ENCODE measurements around the gene EYA4.
"Not testable (repeated sequence)": the region's sequence is repeated elsewhere in the genome, so short reads cannot be mapped to it uniquely, and the experiment has no call there.

EYA4 gene

DNA sequence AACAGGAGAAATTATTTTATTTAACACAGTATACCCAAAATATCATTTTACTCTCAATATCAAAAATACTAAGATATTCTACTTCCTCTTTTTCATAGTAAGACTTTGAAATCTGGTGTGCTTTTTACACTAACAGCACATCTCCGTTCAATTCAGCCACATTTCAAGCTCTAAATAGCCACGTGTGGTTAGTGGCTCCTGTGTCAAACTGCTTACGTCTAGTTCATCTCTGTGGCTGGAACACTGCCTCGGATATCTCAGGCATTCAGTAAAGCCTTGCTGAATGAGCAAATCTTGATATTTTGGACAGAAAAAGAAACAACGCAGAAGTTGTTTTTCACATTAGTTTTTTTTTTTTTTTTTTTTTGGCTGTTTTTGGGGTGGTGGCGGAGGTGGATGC is 136.1 kb downstream of the EYA4 start:
- no peak for DNase-seq
- in situ Hi-C loops (cut with HindIII; ENCODE audit: low pct_ligation_motif_present, low pct_unique_long_range_greater_than_20kb, low sequenced_read_pairs), result no loop called here

DNA sequence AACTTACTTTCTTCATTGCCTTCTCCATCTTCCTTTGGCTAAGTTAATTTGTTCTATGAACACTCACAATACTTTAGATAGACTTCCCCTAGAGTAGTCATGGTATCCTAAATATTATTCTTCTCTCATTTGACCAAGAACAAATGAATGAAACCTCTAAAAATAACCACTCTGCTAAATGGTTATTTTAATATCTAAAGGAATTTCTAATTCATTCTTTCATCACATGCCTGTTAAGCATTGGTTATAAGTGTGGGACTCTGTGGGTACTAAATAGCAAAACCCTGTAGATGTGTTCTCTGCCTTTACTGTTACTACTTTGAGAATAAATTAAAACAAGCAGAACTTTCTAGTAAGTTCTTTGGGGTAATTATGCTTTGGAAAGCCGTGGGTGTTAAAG is 138.9 kb downstream of the EYA4 start:
- DNase-seq, result no peak
- in situ Hi-C loops (cut with HindIII; ENCODE audit: low pct_ligation_motif_present, low pct_unique_long_range_greater_than_20kb, low sequenced_read_pairs), result no loop called here

DNA sequence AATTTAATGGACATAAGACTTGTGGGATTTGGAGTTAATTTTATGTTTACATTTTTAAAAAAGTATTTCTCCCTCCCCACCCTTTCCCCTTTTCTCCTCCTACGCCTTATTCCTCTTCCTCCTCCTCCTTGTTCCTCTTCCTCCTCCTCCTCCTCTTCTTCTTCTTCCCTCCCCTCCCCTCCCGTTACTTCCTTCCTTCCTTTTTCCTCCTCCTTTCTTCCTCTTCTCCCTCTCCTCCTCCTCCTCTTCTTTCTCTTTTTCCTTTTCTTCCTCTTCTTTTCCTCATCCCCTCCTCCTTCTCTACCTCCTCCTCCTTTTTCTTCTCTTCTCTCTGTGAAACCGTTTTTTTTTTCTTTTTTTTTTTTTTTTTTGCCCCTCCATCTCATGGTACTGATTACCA is 139.6 kb downstream of the EYA4 start:
- no peak for DNase-seq
- in situ Hi-C loops (cut with HindIII; ENCODE audit: low pct_ligation_motif_present, low pct_unique_long_range_greater_than_20kb, low sequenced_read_pairs), result no loop called here

- in situ Hi-C loops (cut with HindIII; ENCODE audit: low pct_ligation_motif_present, low pct_unique_long_range_greater_than_20kb, low sequenced_read_pairs), result no loop called here
- no peak for DNase-seq
Observed at GRCh38 chr6:133388731-133389130, 147.6 kb downstream of the EYA4 start.

DNA sequence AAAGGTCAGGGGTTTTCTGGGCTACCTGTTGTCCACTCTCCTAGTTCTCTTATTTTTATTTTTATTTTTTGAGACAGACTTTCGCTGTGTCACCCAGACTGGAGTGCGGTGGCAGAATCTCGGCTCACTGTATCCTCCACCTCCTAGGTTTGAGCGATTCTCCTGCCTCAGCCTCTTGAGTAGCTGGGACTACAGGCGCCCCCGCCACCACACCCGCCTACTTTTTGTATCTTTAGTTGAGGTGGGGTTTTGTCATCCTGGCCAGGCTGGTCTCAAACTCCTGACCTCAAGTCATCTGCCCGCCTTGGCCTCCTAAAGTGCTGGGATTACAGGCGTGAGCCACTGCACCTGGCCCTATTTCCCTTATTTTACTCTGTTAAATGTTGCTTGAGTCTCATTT is 149.0 kb downstream of the EYA4 start:
- in situ Hi-C loops (cut with HindIII; ENCODE audit: low pct_ligation_motif_present, low pct_unique_long_range_greater_than_20kb, low sequenced_read_pairs), result no loop called here
- DNase-seq, result no peak

DNA sequence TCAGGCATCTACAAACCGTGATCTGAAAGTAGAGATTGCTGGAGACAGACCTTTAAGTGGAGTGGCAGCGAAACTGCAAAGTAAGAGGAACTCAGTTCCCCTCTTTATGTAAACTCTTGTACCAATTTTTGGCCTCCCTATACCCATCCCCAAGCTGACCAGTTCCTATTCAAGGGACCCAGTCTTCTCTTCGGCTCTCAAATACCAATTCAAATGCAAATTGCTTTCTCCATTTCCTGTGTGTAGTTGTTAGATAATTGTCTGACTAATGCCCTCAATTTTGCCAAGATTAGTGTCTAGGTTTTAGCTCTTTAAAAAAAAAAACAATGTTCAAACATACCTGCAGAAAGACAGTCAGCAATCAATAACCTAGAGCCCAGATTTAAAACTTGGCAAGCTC is 150.9 kb downstream of the EYA4 start:
- in situ Hi-C loops (cut with HindIII; ENCODE audit: low pct_ligation_motif_present, low pct_unique_long_range_greater_than_20kb, low sequenced_read_pairs), result no loop called here
- DNase-seq, result no peak

DNA sequence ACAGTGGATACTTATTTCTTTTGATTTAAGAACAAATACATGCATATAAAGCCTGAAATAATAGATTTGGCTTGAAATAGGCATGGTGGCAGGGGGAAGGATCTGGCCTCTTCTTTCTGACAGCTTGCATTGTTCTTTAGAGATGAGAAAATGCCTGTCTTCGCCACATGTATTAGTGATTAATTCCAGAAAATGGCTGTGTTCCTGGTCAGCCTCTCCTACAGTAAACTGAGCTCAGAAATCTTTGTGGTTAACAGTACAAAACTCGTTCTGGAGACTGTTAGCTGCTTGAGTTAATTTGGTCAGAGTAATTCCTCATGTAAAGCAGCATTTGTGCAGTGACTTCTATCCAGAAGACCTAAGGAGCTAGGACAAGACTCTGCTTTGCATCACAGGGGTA is 151.5 kb downstream of the EYA4 start:
- DNase-seq, result no peak
- in situ Hi-C loops (cut with HindIII; ENCODE audit: low pct_ligation_motif_present, low pct_unique_long_range_greater_than_20kb, low sequenced_read_pairs), result no loop called here

- no peak for DNase-seq
- in situ Hi-C loops (cut with HindIII; ENCODE audit: low pct_ligation_motif_present, low pct_unique_long_range_greater_than_20kb, low sequenced_read_pairs), result no loop called here
Observed at GRCh38 chr6:133393891-133394290, 152.7 kb downstream of the EYA4 start.

DNA sequence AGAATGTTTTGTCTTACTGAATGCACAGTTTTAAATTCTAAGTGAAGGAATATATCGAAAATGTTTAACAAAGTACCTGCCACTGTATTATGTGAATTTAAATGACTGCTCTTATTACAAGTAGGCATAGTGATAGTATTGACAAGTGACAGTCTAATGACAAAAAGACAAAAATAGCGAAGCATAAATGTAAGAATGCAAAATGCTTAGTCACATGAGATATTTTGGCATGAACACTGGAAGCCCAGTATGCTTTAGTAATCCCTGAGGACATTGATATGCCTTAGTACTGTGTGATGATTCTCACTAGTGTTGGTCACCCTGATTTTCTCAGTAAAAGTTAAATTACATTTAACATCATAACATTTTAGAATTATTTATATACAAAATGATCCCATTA is 153.5 kb downstream of the EYA4 start:
- in situ Hi-C loops (cut with HindIII; ENCODE audit: low pct_ligation_motif_present, low pct_unique_long_range_greater_than_20kb, low sequenced_read_pairs), result no loop called here

GRCh38 chr6:133396233-133396983 is 155.3 kb downstream of the EYA4 start:
- no peak for DNase-seq

More for the DNA sequence above, 153.5 kb downstream of the EYA4 start:
- no peak for DNase-seq

GRCh38 chr6:133396984-133397348 is 155.8 kb downstream of the EYA4 start:
- DNase-seq, result no peak
- in situ Hi-C loops (cut with HindIII; ENCODE audit: low pct_ligation_motif_present, low pct_unique_long_range_greater_than_20kb, low sequenced_read_pairs), result no loop called here

More at GRCh38 chr6:133396233-133396983, 155.3 kb downstream of the EYA4 start:
- in situ Hi-C loops (cut with HindIII; ENCODE audit: low pct_ligation_motif_present, low pct_unique_long_range_greater_than_20kb, low sequenced_read_pairs), result no loop called here

DNA sequence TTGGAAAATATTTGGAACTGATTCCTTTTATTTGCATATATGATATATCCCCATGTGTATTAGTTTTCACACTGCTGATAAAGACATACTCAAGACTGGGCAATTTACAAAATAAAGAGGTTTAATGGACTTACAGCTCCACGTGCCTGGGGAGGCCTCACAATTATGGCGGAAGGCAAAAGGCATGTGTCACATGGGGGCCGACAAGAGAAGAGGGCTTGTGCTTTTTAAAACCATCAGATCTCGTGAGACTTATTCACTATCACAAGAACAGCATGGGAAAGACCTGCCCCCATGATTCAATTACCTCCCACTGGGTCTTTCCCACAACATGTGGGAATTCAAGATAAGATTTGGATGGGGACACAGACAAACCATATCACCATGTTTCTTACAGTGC is 156.4 kb downstream of the EYA4 start:
- DNase-seq; in situ Hi-C loops (cut with HindIII; ENCODE audit: low pct_ligation_motif_present, low pct_unique_long_range_greater_than_20kb, low sequenced_read_pairs): not testable (repeated sequence)

- in situ Hi-C loops (cut with HindIII; ENCODE audit: low pct_ligation_motif_present, low pct_unique_long_range_greater_than_20kb, low sequenced_read_pairs), result no loop called here
- DNase-seq, result no peak
Observed at GRCh38 chr6:133399426-133399825, 158.3 kb downstream of the EYA4 start.

- DNase-seq, result no peak
- in situ Hi-C loops (cut with HindIII; ENCODE audit: low pct_ligation_motif_present, low pct_unique_long_range_greater_than_20kb, low sequenced_read_pairs), result no loop called here
Observed at GRCh38 chr6:133404151-133404550, 163.0 kb downstream of the EYA4 start.

DNA sequence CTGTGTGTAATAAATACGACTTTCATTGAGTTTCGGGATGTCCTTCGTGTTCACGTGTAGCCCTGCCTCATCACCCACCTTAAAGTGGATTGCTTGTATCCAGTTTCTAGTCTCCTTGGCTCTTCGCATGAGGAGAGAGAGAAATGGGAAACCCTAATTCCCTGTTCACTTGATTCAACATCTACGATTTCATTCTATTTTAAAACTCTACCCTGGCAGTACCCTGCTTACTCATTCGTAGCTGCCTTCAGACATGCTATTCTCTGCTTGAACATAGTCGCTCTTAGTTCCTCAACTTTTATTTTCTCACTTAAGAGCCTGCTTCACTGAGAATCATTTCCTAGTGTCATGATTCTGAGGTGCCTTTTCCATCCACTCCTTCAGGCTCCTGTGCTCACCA is 163.6 kb downstream of the EYA4 start:
- in situ Hi-C loops (cut with HindIII; ENCODE audit: low pct_ligation_motif_present, low pct_unique_long_range_greater_than_20kb, low sequenced_read_pairs), result no loop called here
- no peak for DNase-seq

- in situ Hi-C loops (cut with HindIII; ENCODE audit: low pct_ligation_motif_present, low pct_unique_long_range_greater_than_20kb, low sequenced_read_pairs), result no loop called here
- DNase-seq, result no peak
Observed at GRCh38 chr6:133407320-133408100, 166.4 kb downstream of the EYA4 start.

GRCh38 chr6:133408132-133408531 is 167.0 kb downstream of the EYA4 start:
- in situ Hi-C loops (cut with HindIII; ENCODE audit: low pct_ligation_motif_present, low pct_unique_long_range_greater_than_20kb, low sequenced_read_pairs), result no loop called here
- DNase-seq, result no peak

DNA sequence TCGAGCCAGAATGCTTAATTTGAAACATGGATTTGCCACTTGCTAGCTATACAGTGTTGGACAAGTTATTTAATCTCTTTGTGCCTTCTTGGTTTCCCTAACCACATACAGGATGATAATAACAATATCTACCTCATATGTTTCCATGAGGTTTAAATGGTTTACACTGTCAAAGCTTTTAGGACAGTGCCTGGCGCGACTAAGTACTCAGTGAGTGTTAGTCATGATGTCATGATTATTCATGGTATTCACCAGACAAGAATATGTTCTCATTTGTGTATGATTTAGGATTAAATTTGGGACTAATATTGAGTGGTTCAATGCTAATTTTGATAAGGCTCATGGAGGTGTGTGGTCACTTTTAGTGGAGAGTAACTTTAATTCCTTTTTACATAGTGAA is 167.4 kb downstream of the EYA4 start:
- in situ Hi-C loops (cut with HindIII; ENCODE audit: low pct_ligation_motif_present, low pct_unique_long_range_greater_than_20kb, low sequenced_read_pairs), result no loop called here
- DNase-seq, result no peak

- in situ Hi-C loops (cut with HindIII; ENCODE audit: low pct_ligation_motif_present, low pct_unique_long_range_greater_than_20kb, low sequenced_read_pairs), result no loop called here
- DNase-seq, result no peak
Observed at GRCh38 chr6:133410638-133411435, 169.7 kb downstream of the EYA4 start.
